GM12878 (cell line): ENCODE data around the gene SCCPDH. TPM values are rescaled to one million over a fixed set of nuclear protein-coding genes. Genes with fewer than 3 reads are reported as not detected.

Source experiments
- ATAC-seq: fragments of 200-7000 bp; cut with Tn5 transposase; 3 replicates; pipeline ENCODE4 v1.9.1; 2020; ENCODE audit warnings: mild to moderate bottlenecking, moderate library complexity
- BruUV-seq: library from RNA; stranded (reverse); fragments of 400-500 nt; replicated peaks from 2 replicates; lab custom pipeline; 2021; lab: Mats Ljungman, UMichigan
- CTCF ChIA-PET: fragments of 300-600 bp; sonication (Branson Sonifier 250); formaldehyde crosslinking; extraction: SDS; loops from one replicate; lab custom pipeline; 2021; ENCODE audit warnings: inconsistent platforms; lab: Yijun Ruan, JAX
- POLR2A ChIA-PET: fragments of 350-600 bp; formaldehyde crosslinking; extraction: SDS; loops from one replicate; lab custom pipeline; 2021; ENCODE audit warnings: inconsistent platforms; lab: Charles Lee
- RAD21 ChIA-PET: fragments of 300-600 bp; sonication (Branson Sonifier 250); formaldehyde crosslinking; loops from one replicate; lab custom pipeline; 2023; ENCODE audit warnings: antibody characterized with exemption; ENCODE audit not compliant: unreplicated experiment; lab: Charles Lee
- SMC1A ChIA-PET: fragments of 300-600 bp; sonication (Branson Sonifier 250); formaldehyde crosslinking; loops from one replicate; lab custom pipeline; 2023; ENCODE audit not compliant: unreplicated experiment, uncharacterized antibody; lab: Charles Lee
- DNase-seq: peaks from one replicate; pipeline ENCODE4 v3.0.0-alpha.2; 2011; ENCODE audit warnings: low read depth, low spot score
- FAIRE-seq: peaks from 3 replicates; lab custom pipeline; 2011; peaks lifted over from hg19 to GRCh38; lab: Jason Lieb, UNC
- H2AFZ ChIP-seq: 2 replicates; pipeline ENCODE4 v1.6.0; 2011; ENCODE audit warnings: low read depth, low read length, control low read depth; ENCODE audit not compliant: control insufficient read depth
- H3K27ac ChIP-seq: 2 replicates; pipeline ENCODE4 v1.5.1; 2011; ENCODE audit warnings: control low read depth; ENCODE audit not compliant: control insufficient read depth, insufficient read depth
- H3K27me3 ChIP-seq, 2 experiments: replicated peaks in 1 of 2; 2 replicates each; pipeline versions ENCODE4 v1.6.0 to v1.6.1; 2011; ENCODE audit warnings: low read length in 1 of 2; ENCODE audit not compliant: control insufficient read depth in 2 of 2, insufficient read depth in 2 of 2
- H3K36me3 ChIP-seq, 2 experiments: 2 replicates each; pipeline ENCODE4 v1.5.1; 2011; ENCODE audit warnings: low read length in 1 of 2; ENCODE audit not compliant: control insufficient read depth in 2 of 2, insufficient read depth in 2 of 2
- H3K4me1 ChIP-seq: 2 replicates; pipeline ENCODE4 v1.6.1; 2011; ENCODE audit warnings: mild to moderate bottlenecking, low read length, moderate library complexity, mixed read lengths; ENCODE audit not compliant: control insufficient read depth, insufficient read depth
- H3K4me2 ChIP-seq: 2 replicates; pipeline ENCODE4 v1.6.0; 2011; ENCODE audit warnings: control low read depth; ENCODE audit not compliant: control insufficient read depth, insufficient read depth
- H3K4me3 ChIP-seq: fragments of 200-600 bp; sonication (generic); 2 replicates; pipeline ENCODE4 v1.5.1; 2016
- H3K79me2 ChIP-seq: 2 replicates; pipeline ENCODE4 v1.6.0; 2011; ENCODE audit warnings: low read length; ENCODE audit not compliant: control insufficient read depth, insufficient read depth
- H3K9ac ChIP-seq: 2 replicates; pipeline ENCODE4 v1.8.0; 2011; ENCODE audit warnings: low read length, control low read depth, mixed read lengths; ENCODE audit not compliant: control insufficient read depth, insufficient read depth
- H3K9me3 ChIP-seq: replicated peaks from 3 replicates; pipeline ENCODE4 v1.5.1; 2011; ENCODE audit warnings: mild to moderate bottlenecking, low read length; ENCODE audit not compliant: control insufficient read depth, insufficient read depth
- H4K20me1 ChIP-seq: 2 replicates; pipeline ENCODE4 v1.6.0; 2011; ENCODE audit not compliant: control insufficient read depth, insufficient read depth
- CBX5 ChIP-seq: sonication (generic); IDR thresholded peaks from 2 replicates; pipeline ENCODE4 v1.6.1; 2016; ENCODE audit warnings: low read depth, moderate library complexity, mild to moderate bottlenecking, inconsistent platforms
- JUNB ChIP-seq: IDR thresholded peaks from 2 replicates; pipeline ENCODE4 v1.6.1; 2016; ENCODE audit warnings: antibody characterized with exemption, mild to moderate bottlenecking
- NFIC ChIP-seq: IDR thresholded peaks from 2 replicates; pipeline ENCODE4 v1.6.1; 2012; ENCODE audit warnings: low read depth, mild to moderate bottlenecking, inconsistent platforms, low read length, moderate library complexity
- POU2F2 ChIP-seq: IDR thresholded peaks from 3 replicates; pipeline ENCODE4 v1.6.1; 2011; ENCODE audit warnings: low read depth, mild to moderate bottlenecking, low read length, borderline replicate concordance
- SIN3A ChIP-seq: IDR thresholded peaks from 2 replicates; pipeline ENCODE4 v1.6.1; 2012; ENCODE audit warnings: low read depth, low read length, improper control_type of control experiment
- SRF ChIP-seq, 2 experiments: IDR thresholded peaks; 2 replicates each; pipeline ENCODE4 v1.6.1; 2011; ENCODE audit warnings: low read depth in 2 of 2, low read length in 2 of 2, mild to moderate bottlenecking in 1 of 2, moderate library complexity in 1 of 2
- SUZ12 ChIP-seq: fragments of 200-600 bp; sonication (generic); IDR thresholded peaks from one replicate; pipeline ENCODE4 v1.6.1; 2018; ENCODE audit warnings: antibody characterized with exemption, mild to moderate bottlenecking; ENCODE audit not compliant: unreplicated experiment
- TBL1XR1 ChIP-seq: IDR thresholded peaks from 2 replicates; pipeline ENCODE4 v1.6.1; 2012; ENCODE audit warnings: low read depth, low read length, improper control_type of control experiment
- ZSCAN29 ChIP-seq: fragments of 450-650 bp; IDR thresholded peaks from 2 replicates; pipeline ENCODE4 v1.6.1; 2017; ENCODE audit warnings: mild to moderate bottlenecking, moderate library complexity
- WGBS: methylation state at CpG from one replicate; pipeline ENCODE4 v1.1.6; 2016; ENCODE audit warnings: low lambda C conversion rate; ENCODE audit not compliant: insufficient replicate concordance, insufficient coverage; ENCODE audit errors: missing lambda C conversion rate; 5-methylcytosine and 5-hydroxymethylcytosine counted together
- in situ Hi-C: fragments of 300-500 bp; cut with MboI; formaldehyde crosslinking; loops from 9 replicates; pipeline ENCODE4 v1.14.3; 2018; ENCODE audit warnings: mixed read lengths
- intact Hi-C: fragments of 100-400 bp; cut with micrococcal nuclease; formaldehyde crosslinking; loops from one replicate; pipeline ENCODE4 v1.14.2; 2022; ENCODE audit not compliant: unreplicated experiment
- polyA plus RNA-seq, 11 experiments: library from polyadenylated mRNA; depleted of rRNA in 4 of 11; unstranded in 6 of 11; stranded (reverse) in 5 of 11; fragments of >200 nt; fragmentation: Nextera tagmentation in 4 of 11; fragmentation: Illumina TruSeq in 1 of 11; extraction: Ambion mirVana in 4 of 11; extraction: Trizol in 1 of 11; gene quantifications; 1 replicate in 1 of 11; 2 replicates in 10 of 11; pipeline versions ENCODE4 v1.2.1 to v1.2.3, GENCODE V29; 2011 to 2016; ENCODE audit warnings: inconsistent platforms in 2 of 11, missing spikeins in 2 of 11, low read depth in 1 of 11
- total RNA-seq, 4 experiments: library from RNA; depleted of rRNA in 3 of 4; stranded (reverse); fragments of >200 nt in 3 of 4; fragmentation: Illumina TruSeq in 1 of 4; extraction: Trizol in 1 of 4; gene quantifications; 2 replicates each; pipeline versions ENCODE4 v1.2.1 to v1.2.3, GENCODE V29; 2013 to 2021
- TF ChIP-seq, protein P1 (sequence below), 3 experiments: IDR thresholded peaks in 2 of 3; conservative IDR thresholded peaks in 1 of 3; 2 replicates each; pipeline ENCODE4 v1.5.1; 2011; ENCODE audit warnings: low read depth in 3 of 3, low read length in 3 of 3, mild to moderate bottlenecking in 3 of 3, control low read depth in 2 of 3, moderate library complexity in 2 of 3, inconsistent platforms in 1 of 3, mixed read lengths in 1 of 3; ENCODE audit not compliant: control insufficient read depth in 2 of 3, insufficient read depth in 1 of 3; ENCODE audit errors: extremely low read depth in 1 of 3

The SCCPDH gene
- total and polyA plus RNA-seq, 10 of the 15 experiments (the other 5 are each of a cell fraction or from before 2014, with no cell fraction given): 5.4 to 44.8 (median 24.5) TPM

DNA sequence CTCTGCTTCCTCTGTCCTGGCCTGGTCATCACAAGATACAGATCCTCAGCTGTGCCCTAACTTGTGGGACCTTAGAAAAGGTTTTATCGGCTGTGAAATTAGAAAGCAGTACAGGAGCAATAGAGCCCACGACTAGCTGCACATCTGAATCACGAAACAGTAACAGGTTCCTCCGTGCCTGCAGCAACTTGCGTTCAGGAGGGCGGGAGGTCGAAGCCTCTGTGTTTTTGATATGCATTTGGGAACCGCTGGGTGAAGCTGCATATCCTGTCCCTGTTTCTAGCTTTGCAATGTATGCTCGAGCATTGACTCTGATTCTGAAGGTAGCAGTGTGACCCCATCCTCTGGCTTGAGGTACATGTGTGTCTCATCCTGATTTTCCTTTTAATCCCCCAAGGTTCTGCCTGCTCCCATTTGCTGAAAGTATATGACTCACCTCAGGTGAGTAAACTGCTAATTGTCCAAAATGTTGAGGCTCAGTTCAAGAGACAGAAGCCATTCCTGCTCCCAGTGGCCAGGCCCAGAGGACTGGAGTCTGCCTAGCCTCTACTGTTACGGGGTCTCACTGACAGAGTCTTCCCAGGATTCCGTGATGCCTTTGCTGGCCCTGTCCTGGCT lies 44.3 kb downstream of the SCCPDH start:
- FAIRE-seq: no peak
- no peak overlapping the region for H2AFZ ChIP-seq
- POLR2A ChIA-PET: no interaction called here
- intact Hi-C loops (no loop called here), in situ Hi-C loops (no loop called here)
- no peak for DNase-seq
- H3K9ac ChIP-seq: no peak overlapping the region
- no TSS peak for BruUV-seq
- TF ChIP-seq, protein P1, sequence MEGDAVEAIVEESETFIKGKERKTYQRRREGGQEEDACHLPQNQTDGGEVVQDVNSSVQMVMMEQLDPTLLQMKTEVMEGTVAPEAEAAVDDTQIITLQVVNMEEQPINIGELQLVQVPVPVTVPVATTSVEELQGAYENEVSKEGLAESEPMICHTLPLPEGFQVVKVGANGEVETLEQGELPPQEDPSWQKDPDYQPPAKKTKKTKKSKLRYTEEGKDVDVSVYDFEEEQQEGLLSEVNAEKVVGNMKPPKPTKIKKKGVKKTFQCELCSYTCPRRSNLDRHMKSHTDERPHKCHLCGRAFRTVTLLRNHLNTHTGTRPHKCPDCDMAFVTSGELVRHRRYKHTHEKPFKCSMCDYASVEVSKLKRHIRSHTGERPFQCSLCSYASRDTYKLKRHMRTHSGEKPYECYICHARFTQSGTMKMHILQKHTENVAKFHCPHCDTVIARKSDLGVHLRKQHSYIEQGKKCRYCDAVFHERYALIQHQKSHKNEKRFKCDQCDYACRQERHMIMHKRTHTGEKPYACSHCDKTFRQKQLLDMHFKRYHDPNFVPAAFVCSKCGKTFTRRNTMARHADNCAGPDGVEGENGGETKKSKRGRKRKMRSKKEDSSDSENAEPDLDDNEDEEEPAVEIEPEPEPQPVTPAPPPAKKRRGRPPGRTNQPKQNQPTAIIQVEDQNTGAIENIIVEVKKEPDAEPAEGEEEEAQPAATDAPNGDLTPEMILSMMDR (IDR thresholded peaks at IDR 0.05 in 2 of 3, conservative IDR thresholded peaks at IDR 0.05 in 1 of 3; ENCODE audit: control insufficient read depth in 2 of 3, extremely low read depth in 1 of 3, insufficient read depth in 1 of 3, low read depth in 3 of 3, low read length in 3 of 3): no peak
- TF ChIP-seq TBL1XR1: no peak
- no peak for TF ChIP-seq CBX5
- no peak for TF ChIP-seq SRF (IDR thresholded peaks at IDR 0.05; ENCODE audit: low read depth in 2 of 2, low read length in 2 of 2)
- TF ChIP-seq NFIC: no peak
- no peak for TF ChIP-seq SUZ12
- TF ChIP-seq ZSCAN29: no peak
- TF ChIP-seq JUNB: no peak
- TF ChIP-seq SIN3A: no peak
- TF ChIP-seq POU2F2: no peak
- CTCF ChIA-PET: no interaction called here
- WGBS: 81% methylated on average over 11 of the region's 11 CpGs
- SMC1A ChIA-PET: interaction anchor here (1.2 to 1.7 kb wide), 2 partner anchors 12 to 79 kb away, joined by 5 to 6 read pairs; no protein-coding TSS in a partner anchor
- H3K36me3 ChIP-seq: peaks cover 0 to 6% of the 10 kb centered on the region in 2 experiments; a peak in 1 of 4 replicates
- H3K27ac ChIP-seq: no peak overlapping the region
- H3K79me2 ChIP-seq: no peaks in the 10 kb centered on the region
- no peaks in the 10 kb centered on the region for H3K27me3 ChIP-seq
- H4K20me1 ChIP-seq: no peaks in the 10 kb centered on the region
- RAD21 ChIA-PET: no interaction called here
- H3K4me1 ChIP-seq: peaks cover 7% of the 10 kb centered on the region
- peaks cover 3% of the 10 kb centered on the region; the same call in 2 of the 3 replicates for H3K9me3 ChIP-seq
- no peak overlapping the region for H3K4me3 ChIP-seq
- H3K4me2 ChIP-seq: no peak overlapping the region
- no peak for ATAC-seq
